NCI-H345 treated with DMSO at 0.1 percent for 48 hours (cell line): ENCODE results near the gene NABP1.

Experiments used
- DNase-seq: peaks from one replicate; lab custom pipeline; 2025; ENCODE audit not compliant: unreplicated experiment; lab: John Stamatoyannopoulos, UW

NABP1 gene

GRCh38 chr2:191646163-191646902 is 31.6 kb upstream of the NABP1 start:
- DNase-seq = no peak

GRCh38 chr2:191649519-191649918 is 28.4 kb upstream of the NABP1 start:
- DNase-seq = no peak

- no peak for DNase-seq
Observed at GRCh38 chr2:191650896-191651773, 26.8 kb upstream of the NABP1 start.

- DNase-seq = no peak
Observed at GRCh38 chr2:191653667-191654391, 24.1 kb upstream of the NABP1 start.

GRCh38 chr2:191656391-191656790 is 21.5 kb upstream of the NABP1 start:
- no peak for DNase-seq

- DNase-seq = no peak
Observed at GRCh38 chr2:191656792-191657191, 21.1 kb upstream of the NABP1 start.

GRCh38 chr2:191657977-191658376 is 20.0 kb upstream of the NABP1 start:
- no peak for DNase-seq

GRCh38 chr2:191659198-191659597 is 18.7 kb upstream of the NABP1 start:
- no peak for DNase-seq

- no peak for DNase-seq
Observed at GRCh38 chr2:191660575-191660974, 17.4 kb upstream of the NABP1 start.

GRCh38 chr2:191661097-191661924 is 16.6 kb upstream of the NABP1 start:
- no peak for DNase-seq

- DNase-seq = no peak
Observed at GRCh38 chr2:191664823-191665677, 12.9 kb upstream of the NABP1 start.

- no peak for DNase-seq
Observed at GRCh38 chr2:191666226-191666625, 11.7 kb upstream of the NABP1 start.

GRCh38 chr2:191666732-191667131 is 11.2 kb upstream of the NABP1 start:
- no peak for DNase-seq

GRCh38 chr2:191670076-191670475 is 7.9 kb upstream of the NABP1 start:
- no peak for DNase-seq

GRCh38 chr2:191670787-191671186 is 7.1 kb upstream of the NABP1 start:
- DNase-seq = no peak

- DNase-seq = no peak
Observed at GRCh38 chr2:191675807-191676721, 1.9 kb upstream of the NABP1 start.

- DNase-seq = no peak
Observed at GRCh38 chr2:191676790-191677645, 918 bp upstream of the NABP1 start.
